HEK293 (cell line): ENCODE data around the gene EMCN.

Experiments
- CTCF ChIA-PET: fragments of 350-600 bp; formaldehyde crosslinking; extraction: SDS; loops from one replicate; lab custom pipeline; 2021; ENCODE audit warnings: antibody characterized with exemption; lab: Yijun Ruan, JAX
- POLR2A ChIA-PET: fragments of 300-600 bp; formaldehyde crosslinking; extraction: SDS; loops from one replicate; lab custom pipeline; 2020; ENCODE audit warnings: antibody characterized with exemption, inconsistent platforms; lab: Yijun Ruan, JAX
- H3K27ac ChIP-seq: fragments of 200-500 bp; sonication (Bioruptor generic); 2 replicates; pipeline ENCODE4 v1.5.1; 2014; ENCODE audit warnings: low read depth, low read length, control low read depth, inconsistent platforms; ENCODE audit errors: extremely low read depth
- H3K36me3 ChIP-seq, 2 experiments: fragments of 200-500 bp in 1 of 2; sonication (Bioruptor generic) in 1 of 2; 1 replicate in 1 of 2; 2 replicates in 1 of 2; pipeline ENCODE4 v1.5.1; 2014 to 2017; ENCODE audit warnings: inconsistent platforms in 2 of 2, low read length in 2 of 2; ENCODE audit not compliant: control insufficient read depth in 2 of 2, insufficient read depth in 1 of 2
- H3K4me1 ChIP-seq: fragments of 200-500 bp; sonication (Bioruptor generic); 2 replicates; pipeline ENCODE4 v1.5.1; 2014; ENCODE audit warnings: mild to moderate bottlenecking, low read length, inconsistent platforms; ENCODE audit not compliant: control insufficient read depth, insufficient read depth
- H3K4me3 ChIP-seq: 2 replicates; pipeline ENCODE4 v1.5.1; 2011; ENCODE audit warnings: low read depth, mild to moderate bottlenecking, control low read depth, low read length, moderate library complexity
- H3K9me3 ChIP-seq: fragments of 200-500 bp; sonication (Bioruptor generic); 2 replicates; pipeline ENCODE4 v1.5.1; 2014; ENCODE audit warnings: low read depth, low read length, inconsistent platforms; ENCODE audit not compliant: control insufficient read depth, insufficient read depth
- KLF7 ChIP-seq: fragments of 450-650 bp; formaldehyde crosslinking; IDR thresholded peaks from 2 replicates; pipeline ENCODE4 v1.5.1; 2016; ENCODE audit warnings: missing biosample characterization, missing genetic modification characterization, borderline replicate concordance
- MEIS1 ChIP-seq: sonication (generic); formaldehyde crosslinking; IDR thresholded peaks from 2 replicates; pipeline ENCODE4 v1.8.1; 2022; ENCODE audit warnings: missing genetic modification reagents, mild to moderate bottlenecking, borderline replicate concordance
- PRDM4 ChIP-seq: fragments of 450-650 bp; formaldehyde crosslinking; IDR thresholded peaks from 2 replicates; pipeline ENCODE4 v1.5.1; 2017; ENCODE audit warnings: missing biosample characterization, missing genetic modification characterization
- SALL2 ChIP-seq: fragments of 450-650 bp; formaldehyde crosslinking; IDR thresholded peaks from 2 replicates; pipeline ENCODE4 v1.5.0; 2017; ENCODE audit warnings: missing biosample characterization, mild to moderate bottlenecking, missing genetic modification characterization, borderline replicate concordance
- WT1 ChIP-seq: fragments of 450-650 bp; formaldehyde crosslinking; IDR thresholded peaks from 2 replicates; pipeline ENCODE4 v1.5.1; 2016; ENCODE audit warnings: missing biosample characterization, missing genetic modification characterization
- ZFHX2 ChIP-seq: fragments of 450-650 bp; formaldehyde crosslinking; conservative IDR thresholded peaks from 2 replicates; pipeline ENCODE4 v1.5.1; 2016; ENCODE audit warnings: missing biosample characterization, missing genetic modification characterization
- ZIC2 ChIP-seq: fragments of 450-650 bp; formaldehyde crosslinking; IDR thresholded peaks from 2 replicates; pipeline ENCODE4 v1.5.1; 2016; ENCODE audit warnings: missing biosample characterization, missing genetic modification characterization
- ZNF174 ChIP-seq: fragments of 450-650 bp; formaldehyde crosslinking; IDR thresholded peaks from 2 replicates; pipeline ENCODE4 v1.5.0; 2017; ENCODE audit warnings: missing biosample characterization, mild to moderate bottlenecking, missing genetic modification characterization
- ZNF175 ChIP-seq: fragments of 450-650 bp; formaldehyde crosslinking; IDR thresholded peaks from 2 replicates; pipeline ENCODE4 v1.5.1; 2016; ENCODE audit warnings: missing biosample characterization, missing genetic modification characterization
- ZNF248 ChIP-seq: fragments of 450-650 bp; formaldehyde crosslinking; IDR thresholded peaks from 2 replicates; pipeline ENCODE4 v1.5.1; 2017; ENCODE audit warnings: missing biosample characterization, missing genetic modification characterization
- ZNF274 ChIP-seq, 2 experiments: fragments of 200-500 bp in 1 of 2; fragments of 450-650 bp in 1 of 2; sonication (Bioruptor generic) in 1 of 2; formaldehyde crosslinking in 1 of 2; IDR thresholded peaks; 2 replicates each; pipeline versions ENCODE4 v1.5.1 to v1.6.1; 2014 to 2016; ENCODE audit warnings: borderline replicate concordance in 1 of 2, inconsistent platforms in 1 of 2, low read length in 1 of 2, missing biosample characterization in 1 of 2, missing genetic modification characterization in 1 of 2
- ZNF302 ChIP-seq: fragments of 450-650 bp; formaldehyde crosslinking; IDR thresholded peaks from 2 replicates; pipeline ENCODE4 v1.5.1; 2016; ENCODE audit warnings: missing biosample characterization, missing genetic modification characterization, low read depth
- ZNF324 ChIP-seq: fragments of 450-650 bp; formaldehyde crosslinking; IDR thresholded peaks from 2 replicates; pipeline ENCODE4 v1.5.1; 2016; ENCODE audit warnings: missing biosample characterization, missing genetic modification characterization
- ZNF366 ChIP-seq: fragments of 450-650 bp; formaldehyde crosslinking; conservative IDR thresholded peaks from 2 replicates; pipeline ENCODE4 v1.5.1; 2016; ENCODE audit warnings: missing biosample characterization, missing genetic modification characterization
- ZNF530 ChIP-seq: fragments of 450-650 bp; formaldehyde crosslinking; IDR thresholded peaks from 2 replicates; pipeline ENCODE4 v1.5.1; 2016; ENCODE audit warnings: low read depth, missing biosample characterization, missing genetic modification characterization
- ZNF571 ChIP-seq: fragments of 450-650 bp; formaldehyde crosslinking; IDR thresholded peaks from 2 replicates; pipeline ENCODE4 v1.5.0; 2017; ENCODE audit warnings: missing biosample characterization, missing genetic modification characterization
- ZSCAN5A ChIP-seq: fragments of 450-650 bp; formaldehyde crosslinking; IDR thresholded peaks from 2 replicates; pipeline ENCODE4 v1.5.1; 2016; ENCODE audit warnings: missing biosample characterization, missing genetic modification characterization
- TF ChIP-seq, protein P1 (sequence below): fragments of 450-650 bp; formaldehyde crosslinking; IDR thresholded peaks from 2 replicates; pipeline ENCODE4 v1.5.1; 2016; ENCODE audit warnings: missing biosample characterization, missing genetic modification characterization
- TF ChIP-seq, protein P2 (sequence below): fragments of 450-650 bp; formaldehyde crosslinking; IDR thresholded peaks from 2 replicates; pipeline ENCODE4 v1.5.1; 2016; ENCODE audit warnings: missing biosample characterization, missing genetic modification characterization, borderline replicate concordance

EMCN gene

DNA sequence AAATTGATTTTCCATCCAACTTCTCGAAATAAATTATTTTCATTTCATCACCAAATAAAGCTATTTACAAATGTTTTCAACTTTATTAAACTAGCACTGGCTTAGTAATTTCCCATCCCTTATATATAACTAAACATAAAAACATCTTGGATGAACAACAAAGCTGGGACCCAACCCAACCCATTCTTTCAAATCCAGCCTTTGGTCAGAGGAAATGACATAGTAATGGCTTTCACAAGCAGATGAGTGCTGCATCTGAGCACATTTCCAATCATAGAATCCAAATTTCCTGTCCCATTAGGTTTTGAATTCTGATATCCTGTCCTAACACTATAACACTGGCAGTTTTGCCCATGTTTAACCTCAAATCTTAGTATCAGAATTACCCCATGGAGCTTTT lies 7.9 kb upstream of the EMCN start:
- Histone ChIP-seq H3K9me3 (no peaks in the 10 kb centered on the region), H3K36me3 (no peaks in the 10 kb centered on the region), H3K27ac (no peak overlapping the region)
- POLR2A ChIA-PET, result no interaction called here
- no peak for TF ChIP-seq ZNF174 (tag by site-specific recombination)
- no peak for TF ChIP-seq WT1 (tag by site-specific recombination)
- TF ChIP-seq ZNF571 (tag by site-specific recombination), result no peak
- TF ChIP-seq ZNF302, result no peak
- no peak for TF ChIP-seq ZNF530 (tag by site-specific recombination)
- TF ChIP-seq ZSCAN5A, result no peak
- TF ChIP-seq, all 188 proteins: peak for 0
- CTCF ChIA-PET, result no interaction called here
- H3K4me1 ChIP-seq, result no peaks in the 10 kb centered on the region
- no peak overlapping the region for H3K4me3 ChIP-seq

DNA sequence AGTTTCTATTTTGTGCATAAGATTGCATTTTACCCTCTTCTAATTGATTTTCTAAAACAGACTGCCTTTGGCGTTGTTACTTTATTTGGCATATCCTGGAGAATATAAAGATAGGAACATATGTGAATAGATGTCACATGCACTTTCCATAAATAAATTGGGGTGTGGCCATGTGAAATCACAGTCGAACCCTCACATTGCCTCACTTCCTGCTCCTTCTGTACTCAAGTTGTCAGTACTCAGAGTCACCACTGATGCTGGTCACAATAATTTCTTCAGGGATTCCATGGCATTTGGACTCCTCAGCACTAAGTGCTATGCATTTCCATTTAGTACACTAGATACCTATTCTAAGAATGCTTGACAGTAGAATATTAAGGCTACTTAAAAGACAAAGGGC lies 1.4 kb upstream of the EMCN start:
- ChIA-PET CTCF (no interaction called here), POLR2A (no interaction called here)
- Histone ChIP-seq H3K4me3 (no peak overlapping the region), H3K9me3 (no peaks in the 10 kb centered on the region), H3K4me1 (no peaks in the 10 kb centered on the region), H3K36me3 (no peaks in the 10 kb centered on the region), H3K27ac (no peak overlapping the region)
- TF ChIP-seq ZNF274 (IDR thresholded peaks at IDR 0.05; ENCODE audit: low read length) (no peak), ZNF274 (tag by site-specific recombination; IDR thresholded peaks at IDR 0.05; ENCODE audit: borderline replicate concordance) (no peak), ZNF366 (tag by site-specific recombination) (no peak), ZIC2 (tag by site-specific recombination) (no peak), ZFHX2 (no peak), ZNF324 (no peak), KLF7 (tag by site-specific recombination) (no peak), ZNF248 (no peak), SALL2 (no peak), PRDM4 (tag by site-specific recombination) (no peak), ZNF175 (tag by site-specific recombination) (no peak), MEIS1 (CRISPR knock-in tag) (no peak)
- TF ChIP-seq, protein P1, sequence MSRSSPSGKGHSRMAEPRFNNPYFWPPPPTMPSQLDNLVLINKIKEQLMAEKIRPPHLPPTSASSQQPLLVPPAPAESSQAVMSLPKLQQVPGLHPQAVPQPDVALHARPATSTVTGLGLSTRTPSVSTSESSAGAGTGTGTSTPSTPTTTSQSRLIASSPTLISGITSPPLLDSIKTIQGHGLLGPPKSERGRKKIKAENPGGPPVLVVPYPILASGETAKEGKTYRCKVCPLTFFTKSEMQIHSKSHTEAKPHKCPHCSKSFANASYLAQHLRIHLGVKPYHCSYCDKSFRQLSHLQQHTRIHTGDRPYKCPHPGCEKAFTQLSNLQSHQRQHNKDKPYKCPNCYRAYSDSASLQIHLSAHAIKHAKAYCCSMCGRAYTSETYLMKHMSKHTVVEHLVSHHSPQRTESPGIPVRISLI (tag by site-specific recombination), result no peak
- TF ChIP-seq, protein P2, sequence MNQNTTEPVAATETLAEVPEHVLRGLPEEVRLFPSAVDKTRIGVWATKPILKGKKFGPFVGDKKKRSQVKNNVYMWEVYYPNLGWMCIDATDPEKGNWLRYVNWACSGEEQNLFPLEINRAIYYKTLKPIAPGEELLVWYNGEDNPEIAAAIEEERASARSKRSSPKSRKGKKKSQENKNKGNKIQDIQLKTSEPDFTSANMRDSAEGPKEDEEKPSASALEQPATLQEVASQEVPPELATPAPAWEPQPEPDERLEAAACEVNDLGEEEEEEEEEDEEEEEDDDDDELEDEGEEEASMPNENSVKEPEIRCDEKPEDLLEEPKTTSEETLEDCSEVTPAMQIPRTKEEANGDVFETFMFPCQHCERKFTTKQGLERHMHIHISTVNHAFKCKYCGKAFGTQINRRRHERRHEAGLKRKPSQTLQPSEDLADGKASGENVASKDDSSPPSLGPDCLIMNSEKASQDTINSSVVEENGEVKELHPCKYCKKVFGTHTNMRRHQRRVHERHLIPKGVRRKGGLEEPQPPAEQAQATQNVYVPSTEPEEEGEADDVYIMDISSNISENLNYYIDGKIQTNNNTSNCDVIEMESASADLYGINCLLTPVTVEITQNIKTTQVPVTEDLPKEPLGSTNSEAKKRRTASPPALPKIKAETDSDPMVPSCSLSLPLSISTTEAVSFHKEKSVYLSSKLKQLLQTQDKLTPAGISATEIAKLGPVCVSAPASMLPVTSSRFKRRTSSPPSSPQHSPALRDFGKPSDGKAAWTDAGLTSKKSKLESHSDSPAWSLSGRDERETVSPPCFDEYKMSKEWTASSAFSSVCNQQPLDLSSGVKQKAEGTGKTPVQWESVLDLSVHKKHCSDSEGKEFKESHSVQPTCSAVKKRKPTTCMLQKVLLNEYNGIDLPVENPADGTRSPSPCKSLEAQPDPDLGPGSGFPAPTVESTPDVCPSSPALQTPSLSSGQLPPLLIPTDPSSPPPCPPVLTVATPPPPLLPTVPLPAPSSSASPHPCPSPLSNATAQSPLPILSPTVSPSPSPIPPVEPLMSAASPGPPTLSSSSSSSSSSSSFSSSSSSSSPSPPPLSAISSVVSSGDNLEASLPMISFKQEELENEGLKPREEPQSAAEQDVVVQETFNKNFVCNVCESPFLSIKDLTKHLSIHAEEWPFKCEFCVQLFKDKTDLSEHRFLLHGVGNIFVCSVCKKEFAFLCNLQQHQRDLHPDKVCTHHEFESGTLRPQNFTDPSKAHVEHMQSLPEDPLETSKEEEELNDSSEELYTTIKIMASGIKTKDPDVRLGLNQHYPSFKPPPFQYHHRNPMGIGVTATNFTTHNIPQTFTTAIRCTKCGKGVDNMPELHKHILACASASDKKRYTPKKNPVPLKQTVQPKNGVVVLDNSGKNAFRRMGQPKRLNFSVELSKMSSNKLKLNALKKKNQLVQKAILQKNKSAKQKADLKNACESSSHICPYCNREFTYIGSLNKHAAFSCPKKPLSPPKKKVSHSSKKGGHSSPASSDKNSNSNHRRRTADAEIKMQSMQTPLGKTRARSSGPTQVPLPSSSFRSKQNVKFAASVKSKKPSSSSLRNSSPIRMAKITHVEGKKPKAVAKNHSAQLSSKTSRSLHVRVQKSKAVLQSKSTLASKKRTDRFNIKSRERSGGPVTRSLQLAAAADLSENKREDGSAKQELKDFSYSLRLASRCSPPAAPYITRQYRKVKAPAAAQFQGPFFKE, result no peak
